Duodenal mucosa (tissue), 2 donors: ENCODE results near the gene BHMT2.
A peak's percentile ranks its signal among the peaks of the same experiment; 100 is the strongest.

Experiments used
- H3K27ac ChIP-seq: one replicate; pipeline ENCODE4 v1.7.0; 2013; ENCODE audit warnings: low read depth, low read length
- H3K27me3 ChIP-seq, 2 donors: one replicate each; pipeline ENCODE4 v1.7.0; 2013; ENCODE audit warnings: low read length in 2 of 2, control low read depth in 1 of 2; ENCODE audit not compliant: insufficient read depth in 2 of 2, control insufficient read depth in 1 of 2
- H3K36me3 ChIP-seq, 2 donors: one replicate each; pipeline ENCODE4 v1.7.0; 2013; ENCODE audit warnings: low read length in 2 of 2, control low read depth in 1 of 2; ENCODE audit not compliant: insufficient read depth in 2 of 2, control insufficient read depth in 1 of 2
- H3K4me1 ChIP-seq, 2 donors: one replicate each; pipeline ENCODE4 v1.7.0; 2013; ENCODE audit warnings: low read length in 2 of 2, control low read depth in 1 of 2; ENCODE audit not compliant: insufficient read depth in 2 of 2, control insufficient read depth in 1 of 2
- H3K4me3 ChIP-seq, 2 donors: one replicate each; pipeline ENCODE4 v1.7.0; 2013; ENCODE audit warnings: low read length in 2 of 2, low read depth in 1 of 2
- H3K9ac ChIP-seq, 2 donors: one replicate each; pipeline ENCODE4 v1.7.0; 2013; ENCODE audit warnings: low read length in 2 of 2, low read depth in 1 of 2
- H3K9me3 ChIP-seq, 2 donors: one replicate each; pipeline ENCODE4 v1.7.0; 2013; ENCODE audit warnings: low read length in 2 of 2, control low read depth in 1 of 2; ENCODE audit not compliant: control insufficient read depth in 1 of 2

BHMT2 gene

DNA sequence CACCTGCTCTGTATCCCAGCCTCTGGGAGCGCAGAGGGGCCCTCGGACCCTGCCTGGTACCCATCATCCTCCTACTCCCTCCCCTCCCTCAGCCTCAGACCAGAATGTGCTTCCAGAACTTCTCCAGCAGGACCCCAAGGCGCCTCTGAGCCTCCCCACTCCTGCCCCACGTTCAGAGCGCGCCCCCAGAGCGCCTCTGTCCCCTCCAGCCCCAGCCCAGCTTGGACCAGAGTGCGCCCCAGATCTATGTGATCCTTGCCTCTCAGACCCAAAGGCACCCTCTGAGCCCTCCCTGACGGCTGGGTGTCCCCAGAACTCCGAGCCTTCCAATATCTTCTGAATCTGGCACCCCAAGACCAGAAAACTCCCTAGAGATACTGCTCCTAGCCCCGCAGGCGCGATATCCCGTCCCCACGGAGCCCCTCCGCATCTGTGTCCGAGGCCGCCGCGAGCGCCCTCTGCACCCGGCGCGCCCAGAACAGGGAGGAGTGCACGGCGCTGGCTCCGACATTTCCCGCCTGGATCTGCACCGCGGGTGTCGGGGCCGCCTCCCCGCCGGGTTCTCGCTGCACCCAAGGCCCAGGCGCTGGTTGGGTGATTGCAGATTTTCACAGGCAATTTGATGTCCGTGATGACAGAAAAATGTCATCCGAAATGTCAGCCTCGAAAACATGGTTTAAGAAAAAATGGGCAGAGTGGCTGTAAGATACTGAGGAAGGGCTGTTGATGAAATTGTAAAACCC, 42.6 kb downstream of the BHMT2 start:
- peaks cover 29 to 32% of the 10 kb centered on the region in 2 donors for H3K27me3 ChIP-seq
- H3K27ac ChIP-seq, result no peak overlapping the region
- H3K36me3 ChIP-seq, result no peaks in the 10 kb centered on the region
- H3K9me3 ChIP-seq, result no peaks in the 10 kb centered on the region
- peaks cover 0 to 9% of the 10 kb centered on the region in 2 donors for H3K4me1 ChIP-seq
- no peak overlapping the region for H3K9ac ChIP-seq
- H3K4me3 ChIP-seq, result peak overlapping the region in 1 of 2 donors; percentile 16

DNA sequence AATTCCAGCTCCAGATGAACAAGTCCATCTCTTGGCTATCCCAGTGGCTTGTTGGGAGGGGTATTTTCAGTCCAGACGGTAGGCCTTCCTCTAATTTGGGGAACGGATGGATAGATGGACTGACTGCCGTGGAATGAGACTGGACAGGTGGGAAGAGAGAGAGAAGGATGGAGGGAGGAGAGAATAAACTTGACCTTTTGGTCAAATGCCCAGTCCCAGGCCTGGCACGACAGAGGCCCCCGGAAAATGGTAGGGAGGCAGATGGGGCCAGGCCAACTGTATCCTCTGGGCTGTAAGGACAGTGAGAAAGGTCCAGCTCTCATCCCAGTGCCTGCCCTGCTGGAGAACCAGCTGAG, 43.1 kb downstream of the BHMT2 start:
- Histone ChIP-seq H3K9me3 (no peaks in the 10 kb centered on the region), H3K9ac (no peak overlapping the region), H3K4me3 (no peak overlapping the region), H3K4me1 (peaks cover 0 to 9% of the 10 kb centered on the region in 2 donors), H3K36me3 (no peaks in the 10 kb centered on the region), H3K27ac (no peak overlapping the region), H3K27me3 (peaks cover 29 to 32% of the 10 kb centered on the region in 2 donors)

DNA sequence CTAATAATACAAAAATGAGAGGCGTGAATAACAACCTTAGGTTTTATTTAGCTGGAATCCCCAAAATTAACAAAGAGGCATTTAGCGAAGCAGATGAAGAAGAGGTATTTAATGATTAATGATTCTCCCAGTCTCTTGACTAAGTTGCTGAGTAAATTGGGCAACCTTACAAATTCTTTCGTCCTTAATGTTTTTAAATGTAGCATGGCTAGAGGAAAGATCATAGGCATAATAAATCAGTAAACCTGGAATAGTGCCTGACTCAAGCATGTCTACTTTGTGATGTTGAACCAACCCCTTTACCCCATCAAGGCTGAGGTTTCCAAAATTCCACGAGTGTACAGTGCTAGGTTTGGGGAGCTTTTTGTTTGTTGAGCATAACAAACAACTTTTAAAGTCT, 49.9 kb downstream of the BHMT2 start:
- no peaks in the 10 kb centered on the region for H3K9me3 ChIP-seq
- H3K9ac ChIP-seq, result no peak overlapping the region
- no peaks in the 10 kb centered on the region for H3K4me1 ChIP-seq
- no peaks in the 10 kb centered on the region for H3K27me3 ChIP-seq
- no peaks in the 10 kb centered on the region for H3K36me3 ChIP-seq
- no peak overlapping the region for H3K27ac ChIP-seq
- H3K4me3 ChIP-seq, result no peak overlapping the region

- Histone ChIP-seq H3K27ac (no peak overlapping the region), H3K9ac (no peak overlapping the region), H3K36me3 (no peaks in the 10 kb centered on the region), H3K9me3 (no peaks in the 10 kb centered on the region), H3K27me3 (no peaks in the 10 kb centered on the region), H3K4me1 (no peaks in the 10 kb centered on the region), H3K4me3 (no peak overlapping the region)
Observed at GRCh38 chr5:79120221-79120620, 50.7 kb downstream of the BHMT2 start.

- H3K4me3 ChIP-seq, result no peak overlapping the region
- H3K27ac ChIP-seq, result no peak overlapping the region
- H3K4me1 ChIP-seq, result no peaks in the 10 kb centered on the region
- no peaks in the 10 kb centered on the region for H3K27me3 ChIP-seq
- no peaks in the 10 kb centered on the region for H3K36me3 ChIP-seq
- no peak overlapping the region for H3K9ac ChIP-seq
- H3K9me3 ChIP-seq, result no peaks in the 10 kb centered on the region
Observed at GRCh38 chr5:79122973-79123372, 53.4 kb downstream of the BHMT2 start.

DNA sequence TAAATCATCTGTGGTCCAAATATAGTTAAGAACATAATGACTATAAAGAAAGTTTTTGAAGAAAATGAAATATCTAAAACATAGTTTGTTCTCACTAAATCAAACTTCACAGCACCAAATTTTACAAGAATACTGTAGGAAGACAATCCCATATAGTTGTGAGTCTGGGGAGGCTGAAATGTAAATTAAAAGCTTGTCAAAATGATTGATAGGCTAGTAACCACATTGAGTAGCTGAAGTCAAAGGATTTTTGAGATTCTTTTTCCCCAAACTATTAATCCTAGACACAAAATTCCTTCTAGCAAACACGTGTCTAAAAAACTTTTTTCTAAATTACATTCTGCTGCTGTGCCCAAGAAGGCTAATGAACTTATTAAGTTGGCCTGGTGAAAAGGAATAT, 55.0 kb downstream of the BHMT2 start:
- H3K27me3 ChIP-seq, result no peaks in the 10 kb centered on the region
- no peaks in the 10 kb centered on the region for H3K4me1 ChIP-seq
- H3K9me3 ChIP-seq, result no peaks in the 10 kb centered on the region
- H3K36me3 ChIP-seq, result no peaks in the 10 kb centered on the region
- no peak overlapping the region for H3K27ac ChIP-seq
- H3K9ac ChIP-seq, result no peak overlapping the region
- no peak overlapping the region for H3K4me3 ChIP-seq

GRCh38 chr5:79130781-79131180, 61.2 kb downstream of the BHMT2 start:
- H3K4me1 ChIP-seq, result peaks cover 9 to 10% of the 10 kb centered on the region in 2 donors
- H3K9ac ChIP-seq, result no peak overlapping the region

GRCh38 chr5:79133121-79133656, 63.6 kb downstream of the BHMT2 start:
- H3K27me3 ChIP-seq, result no peaks in the 10 kb centered on the region
- peak overlapping the region; percentile 48 to 53 for H3K4me3 ChIP-seq
- H3K9ac ChIP-seq, result peak overlapping the region in 1 of 2 donors; percentile 35
- H3K36me3 ChIP-seq, result no peaks in the 10 kb centered on the region
- peaks cover 9 to 10% of the 10 kb centered on the region in 2 donors for H3K4me1 ChIP-seq
- no peaks in the 10 kb centered on the region for H3K9me3 ChIP-seq
- no peak overlapping the region for H3K27ac ChIP-seq

More at GRCh38 chr5:79130781-79131180, 61.2 kb downstream of the BHMT2 start:
- Histone ChIP-seq H3K4me3 (no peak overlapping the region), H3K27me3 (no peaks in the 10 kb centered on the region), H3K27ac (no peak overlapping the region), H3K36me3 (no peaks in the 10 kb centered on the region), H3K9me3 (no peaks in the 10 kb centered on the region)

DNA sequence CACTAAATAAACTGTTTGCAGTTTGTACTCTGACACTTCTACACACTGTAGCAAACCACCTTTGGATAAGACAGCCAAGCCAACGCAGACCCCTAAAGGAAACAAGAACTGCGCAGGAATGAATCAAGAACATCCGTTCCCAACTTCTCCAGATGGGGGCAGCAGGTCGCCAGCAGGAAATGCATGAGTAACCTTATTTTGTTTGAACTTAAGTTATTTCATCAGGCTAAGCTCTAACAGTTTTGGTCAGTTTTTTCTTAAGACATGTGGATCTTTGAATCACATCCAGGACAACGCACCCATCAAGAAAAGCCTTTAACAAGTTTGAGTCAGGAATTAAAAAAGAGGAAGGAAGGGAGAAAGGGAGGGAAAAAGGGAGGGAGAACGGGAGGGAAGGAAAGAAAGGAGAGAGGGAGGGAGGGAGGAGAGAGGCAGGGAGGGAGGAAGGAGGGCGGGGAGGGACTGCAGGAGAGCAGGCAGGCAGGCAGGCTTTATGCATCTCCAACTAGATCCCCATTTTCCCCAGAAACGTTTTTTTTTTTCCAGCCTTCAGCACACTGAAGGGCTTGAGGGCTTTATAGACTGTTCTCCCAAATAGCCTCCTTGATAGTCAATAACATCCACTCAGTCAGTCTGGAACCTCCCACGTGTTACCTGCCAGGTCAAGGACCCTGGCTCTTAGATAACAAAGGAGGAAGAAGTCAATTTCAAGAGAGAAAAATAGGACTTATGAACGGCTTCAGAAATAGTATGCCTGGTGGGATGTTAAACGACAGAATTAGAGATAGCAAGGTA, 64.3 kb downstream of the BHMT2 start:
- Histone ChIP-seq H3K27ac (no peak overlapping the region), H3K27me3 (no peaks in the 10 kb centered on the region), H3K36me3 (no peaks in the 10 kb centered on the region), H3K4me3 (peak overlapping the region; percentile 48 to 53), H3K4me1 (peaks cover 9 to 10% of the 10 kb centered on the region in 2 donors), H3K9ac (peak overlapping the region in 1 of 2 donors; percentile 35), H3K9me3 (no peaks in the 10 kb centered on the region)
